ENCODE results near the gene DNAH10.

The DNAH10 gene

GRCh38 chr12:123765504-123766035 lies 3.5 kb downstream of the DNAH10 start:
- H3K79me2 ChIP-seq (ENCODE audit: insufficient read depth, low read length) = no peaks in the 10 kb centered on the region
- H3K27ac ChIP-seq (ENCODE audit: low read depth, low read length) = no peak overlapping the region
- H2AFZ ChIP-seq (ENCODE audit: low read depth, low read length, severe bottlenecking) = no peak overlapping the region
- H3K4me3 ChIP-seq (ENCODE audit: insufficient read depth, low read length, poor library complexity, severe bottlenecking) = no peak overlapping the region
- no peak overlapping the region for H3K4me2 ChIP-seq (ENCODE audit: low read depth, low read length, poor library complexity, severe bottlenecking)
- H3F3A ChIP-seq (ENCODE audit: insufficient read depth) = 0 out of 2 replicates have a peak, but pooled peaks cover 4% of the 10 kb centered on the region
- H3K27me3 ChIP-seq (ENCODE audit: low read length) = no peaks in the 10 kb centered on the region
- H3K9ac ChIP-seq (ENCODE audit: low read length) = no peak overlapping the region
- no peaks in the 10 kb centered on the region for H3K9me3 ChIP-seq (ENCODE audit: insufficient read depth, low read length)
- no peaks in the 10 kb centered on the region for H3K9me2 ChIP-seq (replicated peaks; ENCODE audit: insufficient read depth, low read length)
- no peaks in the 10 kb centered on the region for H3K36me3 ChIP-seq (ENCODE audit: low read length)
- H4K20me1 ChIP-seq (ENCODE audit: low read depth, low read length) = 0 out of 2 replicates have a peak, but pooled peaks cover under 1% of the 10 kb centered on the region
- TF ChIP-seq CTCF (IDR thresholded peaks at IDR 0.05; ENCODE audit: insufficient read depth, low read length, poor library complexity, severe bottlenecking) (no peak), EZH2phosphoT487 (conservative IDR thresholded peaks at IDR 0.05; ENCODE audit: low read length) (no peak)

- Histone ChIP-seq H3K4me3 (ENCODE audit: insufficient read depth, low read length, poor library complexity, severe bottlenecking) (no peak overlapping the region), H3K4me2 (ENCODE audit: low read depth, low read length, poor library complexity, severe bottlenecking) (no peak overlapping the region), H3K27me3 (ENCODE audit: low read length) (no peaks in the 10 kb centered on the region), H4K20me1 (ENCODE audit: low read depth, low read length) (no peaks in the 10 kb centered on the region), H3K9me3 (ENCODE audit: insufficient read depth, low read length) (no peaks in the 10 kb centered on the region), H3K36me3 (ENCODE audit: low read length) (no peaks in the 10 kb centered on the region), H3F3A (ENCODE audit: insufficient read depth) (no peaks in the 10 kb centered on the region), H3K79me2 (ENCODE audit: insufficient read depth, low read length) (no peaks in the 10 kb centered on the region), H3K9ac (ENCODE audit: low read length) (no peak overlapping the region), H3K9me2 (replicated peaks; ENCODE audit: insufficient read depth, low read length) (no peaks in the 10 kb centered on the region), H3K27ac (ENCODE audit: low read depth, low read length) (no peak overlapping the region), H2AFZ (ENCODE audit: low read depth, low read length, severe bottlenecking) (no peak overlapping the region)
- no peak for TF ChIP-seq CTCF (IDR thresholded peaks at IDR 0.05; ENCODE audit: insufficient read depth, low read length, poor library complexity, severe bottlenecking)
- TF ChIP-seq EZH2phosphoT487 (conservative IDR thresholded peaks at IDR 0.05; ENCODE audit: low read length) = no peak
Measured at GRCh38 chr12:123767613-123768012, 5.5 kb downstream of the DNAH10 start.

GRCh38 chr12:123771261-123771660 lies 9.2 kb downstream of the DNAH10 start:
- Histone ChIP-seq H3K9ac (ENCODE audit: low read length) (no peak overlapping the region), H3K9me3 (ENCODE audit: insufficient read depth, low read length) (no peaks in the 10 kb centered on the region), H3K4me2 (ENCODE audit: low read depth, low read length, poor library complexity, severe bottlenecking) (no peak overlapping the region), H4K20me1 (ENCODE audit: low read depth, low read length) (no peaks in the 10 kb centered on the region), H3K27ac (ENCODE audit: low read depth, low read length) (no peak overlapping the region), H3K9me2 (replicated peaks; ENCODE audit: insufficient read depth, low read length) (no peaks in the 10 kb centered on the region), H3K4me3 (ENCODE audit: insufficient read depth, low read length, poor library complexity, severe bottlenecking) (no peak overlapping the region), H3K79me2 (ENCODE audit: insufficient read depth, low read length) (no peaks in the 10 kb centered on the region), H3F3A (ENCODE audit: insufficient read depth) (no peaks in the 10 kb centered on the region), H3K27me3 (ENCODE audit: low read length) (no peaks in the 10 kb centered on the region), H3K36me3 (ENCODE audit: low read length) (no peaks in the 10 kb centered on the region), H2AFZ (ENCODE audit: low read depth, low read length, severe bottlenecking) (no peak overlapping the region)
- TF ChIP-seq EZH2phosphoT487 (conservative IDR thresholded peaks at IDR 0.05; ENCODE audit: low read length) (no peak), CTCF (IDR thresholded peaks at IDR 0.05; ENCODE audit: insufficient read depth, low read length, poor library complexity, severe bottlenecking) (no peak)

Data from SU-DHL-6 (cell line).